NAMALWA (cell line): ENCODE data around the gene MOGAT2.

Experiments
- DNase-seq: peaks from one replicate; pipeline ENCODE4 v3.0.0-alpha.2; 2015; ENCODE audit warnings: low spot score

The MOGAT2 gene

GRCh38 chr11:75781296-75781695, 63.7 kb downstream of the MOGAT2 start:
- DNase-seq: no peak

- no peak for DNase-seq
These were observed 64.2 kb downstream of the MOGAT2 start for GRCh38 chr11:75781831-75782230.
